Glomerular visceral epithelial cell (primary cell): Measurements from ENCODE around the gene PCSK6.

Experiments used
- DNase-seq: peaks from one replicate; pipeline ENCODE4 v3.0.0-alpha.2; 2016; ENCODE audit errors: extremely low spot score

The PCSK6 gene

GRCh38 chr15:101326462-101327146 is 162.9 kb downstream of the PCSK6 start:
- no peak for DNase-seq

GRCh38 chr15:101326026-101326315 is 163.5 kb downstream of the PCSK6 start:
- DNase-seq: no peak

- no peak for DNase-seq
Observed at GRCh38 chr15:101325263-101326025, 164.1 kb downstream of the PCSK6 start.

GRCh38 chr15:101324524-101325177 is 164.9 kb downstream of the PCSK6 start:
- DNase-seq: no peak

GRCh38 chr15:101323793-101324523 is 165.5 kb downstream of the PCSK6 start:
- DNase-seq: no peak

- DNase-seq: no peak
Observed at GRCh38 chr15:101322854-101323477, 166.5 kb downstream of the PCSK6 start.

- DNase-seq: no peak
Observed at GRCh38 chr15:101322016-101322695, 167.4 kb downstream of the PCSK6 start.

GRCh38 chr15:101320501-101321052 is 168.9 kb downstream of the PCSK6 start:
- peak; percentile 56 for DNase-seq

GRCh38 chr15:101318839-101319238 is 170.7 kb downstream of the PCSK6 start:
- DNase-seq: no peak

GRCh38 chr15:101318147-101318819 is 171.2 kb downstream of the PCSK6 start:
- DNase-seq: no peak

GRCh38 chr15:101317336-101317872 is 172.1 kb downstream of the PCSK6 start:
- DNase-seq: no peak

GRCh38 chr15:101316529-101316928 is 173.0 kb downstream of the PCSK6 start:
- no peak for DNase-seq

- no peak for DNase-seq
Observed at GRCh38 chr15:101315736-101316135, 173.8 kb downstream of the PCSK6 start.

GRCh38 chr15:101314336-101315125 is 175.0 kb downstream of the PCSK6 start:
- no peak for DNase-seq

GRCh38 chr15:101313041-101313761 is 176.3 kb downstream of the PCSK6 start:
- no peak for DNase-seq

- no peak for DNase-seq
Observed at GRCh38 chr15:101310508-101310907, 179.0 kb downstream of the PCSK6 start.

GRCh38 chr15:101310161-101310480 is 179.4 kb downstream of the PCSK6 start:
- no peak for DNase-seq

- DNase-seq: no peak
Observed at GRCh38 chr15:101309436-101310160, 179.9 kb downstream of the PCSK6 start.
